ENCODE data around the gene VPS26C.

- TF ChIP-seq CTCF (conservative IDR thresholded peaks at IDR 0.05) (no peak), EZH2 (IDR thresholded peaks at IDR 0.05; ENCODE audit: low read depth) (no peak)
Measured at GRCh38 chr21:37241426-37241825, 25.7 kb downstream of the VPS26C start.
